Limb (tissue), 2 donors: Measurements from ENCODE around the gene KXD1.
"Not testable (repeated sequence)": the region's sequence is repeated elsewhere in the genome, so short reads cannot be mapped to it uniquely, and the experiment has no call there.

Experiments used
- DNase-seq, 2 donors: peaks; one replicate each; pipeline ENCODE4 v3.0.0-alpha.2; 2016; ENCODE audit errors: extremely low spot score in 2 of 2

The KXD1 gene, protein sequence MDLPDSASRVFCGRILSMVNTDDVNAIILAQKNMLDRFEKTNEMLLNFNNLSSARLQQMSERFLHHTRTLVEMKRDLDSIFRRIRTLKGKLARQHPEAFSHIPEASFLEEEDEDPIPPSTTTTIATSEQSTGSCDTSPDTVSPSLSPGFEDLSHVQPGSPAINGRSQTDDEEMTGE

DNA sequence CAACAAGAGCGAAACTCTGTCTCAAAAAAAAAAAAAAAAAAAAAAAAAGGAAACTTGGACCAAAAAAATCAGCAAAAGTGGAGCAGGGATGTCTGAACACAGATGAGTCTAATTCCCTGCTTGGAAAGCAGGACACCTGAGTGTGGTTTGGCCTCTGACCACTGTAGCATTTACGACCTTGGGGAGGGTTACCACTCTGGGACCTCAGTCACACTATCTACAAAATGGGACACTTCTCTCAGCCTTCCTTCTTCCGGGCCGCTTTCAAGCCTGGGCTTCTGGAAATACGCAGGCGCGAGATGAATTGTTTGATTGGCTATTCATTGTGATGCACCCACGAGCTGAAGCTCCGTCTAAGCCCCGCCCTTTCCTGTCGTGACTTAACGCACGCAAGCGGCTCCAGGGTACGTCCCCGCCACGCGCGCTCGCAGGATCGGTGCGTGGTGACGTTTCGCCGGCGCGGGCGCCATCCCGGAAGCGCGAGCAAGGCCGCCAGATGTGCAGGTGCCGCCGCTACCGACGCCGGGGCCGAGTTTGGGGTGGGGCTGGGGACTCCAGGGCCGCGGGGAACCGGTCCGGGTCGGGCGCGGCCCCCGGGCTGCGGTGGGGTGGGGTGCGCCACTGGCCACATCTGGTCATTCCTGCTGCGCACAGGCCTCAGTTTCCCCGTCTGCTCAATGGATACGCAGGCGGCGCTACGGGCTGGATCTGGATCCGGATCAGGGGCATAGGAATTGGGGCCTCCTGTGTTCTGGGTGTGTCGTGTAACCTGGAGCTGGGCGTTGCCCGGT is at the start of gene KXD1:
TSS of gene KXD1 (plus strand) at position 460 of the 791 bp plus-strand sequence. CDS start 4,187 bp downstream, outside the sequence.
- peak; percentile 95 to 97 for DNase-seq

DNA sequence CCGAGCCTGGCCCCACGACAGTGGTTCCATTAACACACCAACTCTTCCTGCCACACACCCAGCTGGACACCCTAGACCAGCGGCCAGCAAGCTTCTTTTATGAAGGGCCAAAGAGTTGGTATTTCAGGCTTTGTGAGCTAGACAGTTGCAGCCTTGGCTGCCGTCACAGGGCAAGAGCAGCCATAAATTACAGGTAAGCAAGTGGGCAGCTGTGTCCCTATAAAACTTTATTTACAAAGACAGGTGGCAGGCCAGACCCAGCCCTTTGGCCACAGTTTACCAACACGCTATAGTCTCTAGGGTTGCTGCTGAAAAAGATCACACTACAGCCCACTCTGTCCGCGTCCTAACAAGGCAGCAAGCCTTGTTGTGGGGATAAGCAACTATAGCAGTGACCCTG is 49.1 kb upstream of the KXD1 start:
- no peak for DNase-seq

DNA sequence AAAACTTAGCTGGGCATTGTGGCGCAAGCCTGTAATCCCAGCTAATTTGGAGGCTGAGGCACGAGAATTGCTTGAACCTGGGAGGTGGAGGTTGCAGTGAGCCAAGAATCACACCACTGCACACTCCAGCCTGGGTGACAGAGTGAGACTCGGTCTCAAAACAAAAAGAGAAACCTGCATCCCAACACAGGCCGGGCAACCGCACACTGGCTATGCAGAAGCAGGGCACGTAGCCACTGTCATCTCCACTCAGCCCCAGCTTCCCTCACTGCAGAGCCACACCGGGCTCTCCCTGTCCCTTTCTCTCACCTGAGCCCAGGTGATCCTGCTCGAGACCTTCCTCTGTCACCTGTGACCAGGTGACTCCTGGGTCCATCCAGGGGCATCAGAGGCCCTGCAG is 47.5 kb upstream of the KXD1 start:
- DNase-seq: no peak

DNA sequence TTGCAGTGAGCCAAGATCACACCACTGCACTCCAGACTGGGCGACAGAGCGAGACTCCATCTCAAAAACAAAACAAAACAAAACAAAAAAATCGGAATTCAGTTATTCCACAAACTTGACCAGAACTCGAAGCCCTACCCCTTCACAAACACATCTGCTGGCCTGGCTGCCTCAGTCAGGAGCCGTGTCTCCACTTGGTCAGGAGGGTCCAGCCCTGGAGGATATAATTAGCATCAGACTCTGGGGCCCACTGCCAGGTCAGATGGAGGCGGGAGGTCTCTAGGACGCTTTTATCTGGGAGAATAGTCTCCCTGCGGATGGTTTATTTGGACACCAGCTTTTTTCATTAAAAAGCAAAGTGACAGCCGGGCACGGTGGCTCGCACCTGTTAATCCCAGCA is 43.8 kb upstream of the KXD1 start:
- no peak for DNase-seq

DNA sequence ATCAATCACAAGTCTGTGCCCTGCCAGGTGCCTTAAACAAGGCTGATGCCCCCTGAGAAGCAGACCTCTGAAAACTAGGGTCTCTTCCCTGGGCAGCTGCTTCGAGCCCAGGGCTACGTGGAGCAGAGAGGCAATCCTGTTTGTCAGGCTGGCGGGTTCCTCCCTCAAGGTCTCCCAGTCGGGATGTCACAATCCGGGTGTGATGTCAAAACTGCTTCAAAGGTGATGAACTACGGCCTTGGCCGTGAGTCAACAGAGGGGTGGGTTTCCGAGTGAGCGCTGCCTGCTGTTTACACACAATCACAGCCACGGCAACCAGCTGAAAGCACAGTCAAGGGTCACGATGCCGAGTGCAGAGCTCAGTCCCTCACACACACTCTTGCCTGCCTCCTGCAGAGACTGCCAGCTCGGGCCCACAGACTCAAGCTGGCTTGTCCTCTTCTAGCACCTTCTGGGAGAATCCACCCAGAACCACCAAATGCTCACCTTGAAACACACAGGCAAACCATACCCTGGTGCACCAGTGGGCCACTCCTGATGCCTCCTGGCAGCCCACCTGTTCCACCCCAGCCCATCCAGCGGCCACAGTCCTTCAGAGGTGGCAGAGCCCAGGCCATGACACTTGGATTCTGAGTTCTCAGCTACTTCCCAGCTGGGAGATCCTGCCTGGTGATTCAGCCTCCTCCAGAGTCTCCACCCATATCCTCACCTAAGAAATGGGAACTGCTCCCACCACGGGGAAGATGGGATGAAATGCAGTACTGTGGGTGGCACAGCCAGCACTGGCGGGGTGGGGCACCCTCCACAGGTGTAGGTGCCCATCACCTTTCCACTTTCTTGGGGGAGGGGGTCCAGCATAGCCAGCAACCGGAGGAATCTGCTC is 42.6 kb upstream of the KXD1 start:
- no peak for DNase-seq

DNA sequence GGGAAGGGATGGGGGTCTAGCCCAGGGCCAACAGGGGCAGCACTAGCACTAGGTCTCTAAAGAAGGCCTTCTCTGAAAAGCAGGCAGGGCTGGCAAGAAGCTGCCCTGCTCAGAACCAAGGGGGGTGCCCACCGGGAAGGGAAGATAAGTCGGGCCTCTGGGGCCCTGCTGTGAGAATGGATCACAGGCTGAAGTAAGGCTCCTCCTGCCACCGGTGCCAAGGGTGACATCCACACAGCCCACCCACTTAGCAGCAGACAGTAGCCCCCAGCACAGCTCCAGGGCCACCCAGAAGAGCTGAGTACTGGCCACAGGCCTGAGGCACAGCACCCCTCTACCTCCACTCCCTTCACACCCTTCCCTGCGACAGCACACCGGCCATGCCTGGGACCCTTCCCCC is 41.7 kb upstream of the KXD1 start:
- no peak for DNase-seq

DNA sequence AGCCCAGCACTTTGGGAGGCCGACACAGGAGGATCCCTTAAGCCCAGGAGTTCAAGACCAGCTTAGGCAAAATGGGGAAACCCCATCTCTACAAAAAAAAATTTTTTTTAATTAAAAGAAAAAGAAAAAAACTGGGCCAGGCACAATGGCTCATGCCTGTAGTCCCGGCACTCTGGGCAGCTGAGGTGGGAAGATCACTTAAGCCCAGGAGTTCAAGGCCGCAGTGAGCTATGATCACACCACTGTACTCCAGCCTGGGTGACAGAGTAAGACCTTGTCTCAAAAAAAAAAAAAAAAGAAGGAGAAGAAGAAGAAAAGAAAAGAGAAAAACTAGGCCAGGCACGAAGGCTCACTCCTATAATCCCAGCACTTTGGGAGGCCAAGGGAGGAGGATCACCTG is 40.1 kb upstream of the KXD1 start:
- DNase-seq: no peak

DNA sequence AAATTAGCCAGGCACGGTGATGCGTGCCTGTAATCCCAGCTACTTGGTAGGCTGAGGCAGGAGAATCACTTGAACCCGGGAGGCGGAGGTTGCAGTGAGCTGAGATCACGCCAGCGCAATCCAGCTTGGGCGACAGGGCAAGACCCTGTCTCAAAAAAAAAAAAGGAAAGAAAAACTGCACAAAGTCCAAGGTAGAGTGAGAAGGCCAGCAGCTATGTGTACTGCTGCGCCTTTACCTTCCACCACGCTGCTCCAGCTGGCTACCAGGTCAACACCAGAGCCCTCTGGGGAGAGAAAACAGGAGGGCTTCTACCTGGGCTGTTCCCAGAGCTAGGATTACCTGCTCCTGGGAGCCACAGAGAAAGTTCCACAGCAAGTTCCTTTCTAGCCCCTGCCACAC is 39.0 kb upstream of the KXD1 start:
- no peak for DNase-seq

DNA sequence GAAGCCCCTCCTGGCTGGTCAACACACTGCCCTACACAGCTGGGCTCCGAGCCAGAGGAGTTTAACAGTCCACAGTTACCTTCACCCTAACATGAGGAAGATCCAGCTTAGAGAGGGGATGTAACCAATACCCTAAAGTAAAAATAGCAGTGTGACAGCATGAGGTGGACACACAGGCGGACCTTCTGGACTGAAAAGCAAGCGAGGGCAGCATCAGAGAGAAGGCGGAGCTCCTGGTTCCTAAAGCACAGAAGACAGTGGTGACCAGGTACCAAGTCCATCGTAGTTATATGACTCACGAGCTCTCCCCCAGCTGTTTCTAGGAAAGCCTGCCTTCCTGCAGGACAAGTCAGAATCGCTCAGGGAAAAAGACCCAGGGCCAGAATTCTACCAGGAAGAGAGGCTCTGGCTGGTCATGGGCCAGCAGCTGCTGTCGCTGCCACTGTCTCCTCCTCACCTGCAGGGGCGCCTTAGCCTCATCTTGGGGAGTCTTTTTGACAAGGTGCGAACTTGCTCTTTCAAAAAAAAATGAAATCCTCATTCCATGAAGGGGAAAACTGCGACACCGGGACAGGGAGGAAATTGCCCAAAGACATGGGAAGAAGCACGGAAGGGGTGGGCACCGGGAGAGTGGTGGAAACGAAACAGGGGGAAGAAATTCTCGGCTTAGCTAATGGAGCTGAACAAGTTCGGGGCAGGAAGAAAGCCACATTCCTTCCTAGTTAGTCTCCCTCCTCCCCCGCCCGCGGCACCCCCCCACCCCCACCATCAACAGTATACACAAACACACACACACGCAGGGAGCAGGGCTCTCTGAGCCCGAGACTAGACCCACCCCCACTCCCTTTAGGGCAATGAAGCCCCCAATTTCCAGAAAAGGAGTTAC is 37.5 kb upstream of the KXD1 start:
- peak in 1 of 2 donors; percentile 70 for DNase-seq

DNA sequence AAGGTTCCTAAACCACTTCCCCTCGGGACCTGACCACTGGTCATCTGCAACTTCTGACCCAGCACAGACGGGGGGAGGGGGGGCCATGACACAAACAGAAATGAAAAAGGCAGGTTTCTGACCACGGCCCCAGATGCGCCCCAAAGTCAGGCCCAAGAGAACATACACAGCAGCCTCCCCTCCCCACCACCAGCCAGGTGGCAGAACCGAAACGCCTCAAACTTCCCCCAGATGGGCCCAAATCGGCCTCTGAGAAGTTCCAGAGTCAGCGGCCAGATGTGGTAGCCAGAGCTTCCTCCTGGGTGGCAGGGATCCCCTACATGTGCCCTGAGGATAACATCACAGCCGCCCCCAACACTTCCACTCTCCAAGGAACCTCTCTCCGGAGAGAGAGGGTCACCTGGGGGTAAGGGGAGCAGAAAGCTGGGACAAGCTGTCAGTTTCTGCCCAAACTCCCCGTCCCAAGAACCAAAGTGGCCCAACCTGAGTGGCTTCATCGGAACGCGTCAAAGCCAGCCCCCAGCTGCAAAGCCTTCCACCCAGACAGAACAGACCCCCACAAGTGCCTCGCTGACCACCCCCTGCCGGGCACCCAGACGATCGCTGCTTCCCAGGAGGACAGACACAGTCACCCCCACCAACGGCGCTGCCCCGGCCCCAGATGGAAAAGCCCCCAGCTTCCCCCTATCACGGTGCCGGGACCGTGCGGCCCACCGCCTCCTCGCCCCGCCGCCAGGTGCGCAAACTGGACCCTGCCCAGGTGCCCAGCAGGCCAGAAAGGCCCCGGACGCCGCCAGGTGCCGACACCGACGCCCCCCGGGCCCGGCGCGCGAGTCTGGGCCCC is 36.6 kb upstream of the KXD1 start:
- no peak for DNase-seq

DNA sequence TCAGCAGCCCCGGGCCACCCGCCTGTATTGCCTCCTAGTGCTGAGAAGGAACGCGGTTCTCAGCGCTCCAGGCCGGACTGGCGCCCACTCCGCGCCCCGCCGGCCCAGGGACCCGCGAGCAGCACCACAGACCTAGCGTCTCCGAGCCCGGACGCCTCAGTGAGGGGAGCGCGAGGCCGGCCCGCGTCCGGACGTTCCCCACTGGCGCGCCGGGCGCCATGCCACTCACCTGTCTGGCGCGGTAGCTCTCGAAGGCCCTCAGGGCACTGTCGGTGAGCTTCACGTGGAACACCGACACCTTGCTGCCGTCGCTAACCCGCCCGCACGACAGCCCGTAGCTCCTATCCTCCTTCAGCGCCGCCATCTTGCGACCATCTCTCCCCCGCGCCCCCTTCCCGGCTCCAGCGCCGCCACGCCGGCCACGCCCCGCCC is 36.0 kb upstream of the KXD1 start, which contains the start of gene ELL:
TSS of gene ELL (minus strand) at position 379 of the 432 bp plus-strand sequence. CDS start at position 364, 15 bp downstream.
- no peak for DNase-seq

DNA sequence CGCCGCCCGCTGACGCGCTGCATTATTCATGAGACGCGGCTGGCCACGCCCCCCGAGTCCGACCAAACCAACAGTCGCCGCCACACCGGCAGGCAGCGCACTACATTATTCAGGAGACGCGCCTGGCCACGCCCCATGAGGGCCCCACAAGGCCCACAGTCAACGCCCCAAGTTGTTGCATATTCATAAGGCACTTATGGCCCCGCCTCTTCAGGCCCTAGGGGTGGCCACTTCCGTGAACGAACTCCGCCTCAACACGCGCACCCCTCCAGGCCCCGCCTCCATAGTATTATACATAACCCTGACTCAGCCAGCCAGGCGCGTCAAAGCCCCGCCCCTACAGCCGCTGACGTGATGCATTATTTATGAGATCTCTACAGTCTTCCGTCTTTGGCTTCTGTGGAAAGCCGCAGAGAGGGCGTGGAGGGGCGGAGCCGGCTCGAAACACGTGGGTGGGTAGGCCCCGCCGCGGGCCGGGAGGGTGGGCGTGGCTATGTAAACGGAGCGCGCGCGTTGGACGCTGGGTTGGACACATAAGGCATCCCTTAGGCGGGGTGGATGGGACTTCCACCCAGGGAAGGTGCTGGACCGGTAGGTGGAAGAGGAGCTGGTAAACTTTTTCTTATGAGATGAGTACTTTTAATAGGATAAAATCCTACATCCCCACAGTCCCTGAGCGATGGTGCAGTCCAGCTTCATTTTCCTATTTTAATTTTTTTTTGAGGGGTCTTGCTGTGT is 35.4 kb upstream of the KXD1 start:
- peak; percentile 100 for DNase-seq

DNA sequence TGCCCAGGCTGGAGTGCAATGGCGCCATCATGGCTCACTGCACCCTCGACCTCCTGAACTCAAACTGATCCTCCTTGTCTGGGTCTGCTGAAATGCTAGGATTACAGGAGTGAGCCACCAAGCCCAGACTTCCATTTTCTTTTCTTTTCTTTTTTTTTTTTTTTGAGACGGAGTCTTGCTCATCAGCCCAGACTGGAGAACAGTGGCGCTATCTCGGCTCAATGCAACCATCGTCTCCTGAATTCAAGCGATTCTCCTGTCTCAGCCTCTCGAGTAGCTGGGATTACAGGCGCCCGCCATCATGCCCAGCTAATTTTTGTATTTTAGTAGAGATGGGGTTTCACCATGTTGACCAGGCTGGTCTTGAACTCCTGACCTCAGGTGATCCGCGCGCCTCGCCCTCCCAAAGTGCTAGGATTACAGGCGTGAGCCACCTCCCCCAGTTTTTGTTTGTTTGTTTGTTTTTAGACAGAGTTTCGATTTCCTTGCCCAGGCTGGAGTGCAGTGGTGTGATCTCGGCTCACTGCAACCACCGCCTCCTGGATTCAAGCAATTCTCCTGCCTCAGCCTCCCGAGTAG is 34.7 kb upstream of the KXD1 start:
- not testable (repeated sequence) for DNase-seq

DNA sequence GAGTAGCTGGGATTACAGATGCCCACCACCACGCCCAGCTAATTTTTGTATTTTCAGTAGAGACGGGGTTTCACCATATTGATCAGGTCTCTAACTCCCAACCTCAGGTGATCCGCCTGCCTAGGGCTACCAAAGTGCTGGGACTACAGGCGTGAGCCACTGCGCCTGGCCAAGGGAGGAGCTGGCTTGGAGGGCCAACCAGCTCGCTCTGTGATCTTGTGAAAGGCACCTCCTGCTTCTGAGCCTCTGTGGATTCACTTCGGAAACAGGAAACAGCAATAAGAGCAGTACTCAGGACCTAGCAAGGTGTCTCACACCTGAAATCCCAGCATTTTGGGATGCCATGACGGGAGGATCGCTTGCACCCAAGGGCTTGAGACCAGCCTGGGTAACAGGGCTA is 33.8 kb upstream of the KXD1 start:
- no peak for DNase-seq

DNA sequence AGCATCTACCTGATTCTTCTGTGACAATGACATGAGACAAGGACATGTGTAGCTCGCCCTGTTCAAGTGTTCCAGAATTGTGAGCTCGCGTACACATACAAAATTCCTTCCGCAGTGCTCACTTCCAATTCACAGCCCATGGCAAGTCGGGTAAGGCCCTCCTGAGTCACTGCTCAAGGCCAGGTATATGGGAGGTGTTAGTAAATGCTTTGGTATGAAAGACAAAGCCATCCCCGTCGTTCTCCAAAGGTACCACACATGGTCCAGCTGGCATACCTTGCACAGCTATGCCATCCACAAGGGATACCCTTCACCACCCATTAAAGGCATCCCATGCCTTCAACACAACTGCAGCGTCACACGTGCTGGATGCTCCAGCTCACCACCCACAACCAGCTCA is 31.4 kb upstream of the KXD1 start:
- no peak for DNase-seq

DNA sequence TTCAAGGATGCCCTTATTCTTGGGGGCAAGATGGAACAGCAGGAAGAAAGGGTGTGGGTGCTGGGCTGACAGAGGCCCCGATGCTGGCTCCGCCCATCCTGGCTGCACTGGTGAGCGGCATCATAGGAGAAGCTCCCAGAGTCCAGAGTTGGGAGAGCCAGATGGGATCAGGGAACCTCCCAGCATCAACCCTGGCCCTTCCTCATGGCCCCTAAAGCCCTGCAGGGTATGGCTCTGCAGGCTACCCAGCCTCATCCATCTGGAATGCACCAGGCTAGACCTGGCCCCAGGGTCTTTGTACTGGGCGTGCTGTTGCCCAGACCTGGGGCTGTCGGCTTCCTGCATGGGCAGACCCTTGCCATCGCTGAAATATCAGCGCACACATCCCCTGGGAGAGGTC is 27.9 kb upstream of the KXD1 start:
- no peak for DNase-seq

DNA sequence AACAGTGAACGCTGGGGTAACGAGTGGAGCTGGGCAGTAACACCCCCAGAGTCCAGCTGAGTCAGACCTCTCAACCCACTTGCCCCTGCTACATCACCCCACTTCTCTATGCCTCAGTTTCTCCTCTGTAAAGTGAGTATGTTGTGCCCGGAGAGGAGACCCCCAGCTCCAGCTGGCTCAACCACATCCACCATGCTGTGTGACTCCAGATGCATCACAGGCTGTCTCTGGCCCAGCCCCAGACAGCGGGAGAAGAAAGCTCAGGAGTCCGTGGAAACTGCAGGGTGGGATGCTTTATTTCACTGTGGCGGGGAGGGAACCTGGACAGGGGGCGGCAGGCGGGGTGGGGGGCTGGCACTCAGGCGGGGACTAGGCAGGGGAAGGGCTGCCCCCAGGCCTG is 26.2 kb upstream of the KXD1 start:
- no peak for DNase-seq

DNA sequence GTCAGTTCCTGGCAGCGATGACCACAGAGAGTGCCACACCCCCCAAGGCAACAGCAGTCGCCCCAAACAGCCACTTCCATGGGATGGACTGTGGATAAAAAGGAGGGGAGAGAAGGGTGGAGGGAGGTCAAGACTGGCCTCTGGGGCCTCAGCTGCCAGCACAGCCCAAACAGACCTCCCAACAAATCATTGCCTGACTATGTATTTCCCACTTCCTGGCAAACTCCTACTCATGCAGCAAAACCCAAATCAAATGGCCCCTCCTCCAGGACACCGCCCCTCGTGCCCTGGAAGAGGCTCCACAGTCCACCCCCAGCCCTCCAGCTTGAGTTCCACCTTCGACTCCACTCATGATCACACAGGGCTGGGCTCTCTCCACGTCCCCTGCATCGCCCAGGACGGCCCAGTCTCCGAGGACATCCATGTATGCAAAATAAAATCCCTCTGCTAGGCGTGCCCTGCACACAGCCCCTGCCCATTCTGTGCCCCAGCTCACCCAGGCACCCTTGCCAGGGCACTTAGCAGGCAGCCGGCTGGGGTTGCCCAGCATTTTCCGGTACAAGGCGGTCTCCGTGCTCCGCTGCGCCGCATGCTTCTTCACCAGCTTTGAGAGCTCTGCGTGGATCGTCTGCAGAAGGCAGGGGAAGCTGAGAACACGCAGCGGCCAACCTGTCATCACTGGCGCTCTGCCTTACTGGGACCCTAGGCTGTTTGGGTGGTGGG is 25.3 kb upstream of the KXD1 start:
- no peak for DNase-seq
